SK-N-SH treated with all-trans-retinoic acid at 6 μM for 48 hours (cell line): ENCODE results near the gene GPRC5B.

ENCODE experiments used
- GLIS3 ChIP-seq: fragments of 250-450 bp; sonication (Bioruptor Pico); IDR thresholded peaks from 2 replicates; pipeline ENCODE4 v1.5.0; 2020; ENCODE audit warnings: mild to moderate bottlenecking, moderate library complexity
- SNAI2 ChIP-seq: fragments of 250-450 bp; sonication (Bioruptor Pico); IDR thresholded peaks from 2 replicates; pipeline ENCODE4 v1.5.0; 2020; ENCODE audit warnings: mild to moderate bottlenecking, moderate library complexity
- ZFP3 ChIP-seq: fragments of 250-450 bp; sonication (Bioruptor Pico); IDR thresholded peaks from 2 replicates; pipeline ENCODE4 v1.5.0; 2020; ENCODE audit warnings: mild to moderate bottlenecking, moderate library complexity
- ZFP30 ChIP-seq: fragments of 450-650 bp; formaldehyde crosslinking; IDR thresholded peaks from 2 replicates; pipeline ENCODE4 v1.5.0; 2022; ENCODE audit warnings: mild to moderate bottlenecking, moderate library complexity
- ZNF70 ChIP-seq: fragments of 450-650 bp; formaldehyde crosslinking; IDR thresholded peaks from 2 replicates; pipeline ENCODE4 v1.5.0; 2020; ENCODE audit warnings: mild to moderate bottlenecking, moderate library complexity
- TF ChIP-seq, protein P1 (sequence below): fragments of 250-450 bp; sonication (Bioruptor Pico); IDR thresholded peaks from 2 replicates; pipeline ENCODE4 v1.8.0; 2020; ENCODE audit warnings: mild to moderate bottlenecking, moderate library complexity, borderline replicate concordance
- TF ChIP-seq, protein P2 (sequence below): fragments of 250-450 bp; sonication (Bioruptor Pico); IDR thresholded peaks from 2 replicates; pipeline ENCODE4 v1.8.0; 2021; ENCODE audit warnings: low read depth, mild to moderate bottlenecking, moderate library complexity, borderline replicate concordance

GRCh38 chr16:19859603-19860002 lies 25.0 kb downstream of the GPRC5B start:
- TF ChIP-seq ZFP3 (CRISPR knock-in tag): no peak
- TF ChIP-seq, protein P1, sequence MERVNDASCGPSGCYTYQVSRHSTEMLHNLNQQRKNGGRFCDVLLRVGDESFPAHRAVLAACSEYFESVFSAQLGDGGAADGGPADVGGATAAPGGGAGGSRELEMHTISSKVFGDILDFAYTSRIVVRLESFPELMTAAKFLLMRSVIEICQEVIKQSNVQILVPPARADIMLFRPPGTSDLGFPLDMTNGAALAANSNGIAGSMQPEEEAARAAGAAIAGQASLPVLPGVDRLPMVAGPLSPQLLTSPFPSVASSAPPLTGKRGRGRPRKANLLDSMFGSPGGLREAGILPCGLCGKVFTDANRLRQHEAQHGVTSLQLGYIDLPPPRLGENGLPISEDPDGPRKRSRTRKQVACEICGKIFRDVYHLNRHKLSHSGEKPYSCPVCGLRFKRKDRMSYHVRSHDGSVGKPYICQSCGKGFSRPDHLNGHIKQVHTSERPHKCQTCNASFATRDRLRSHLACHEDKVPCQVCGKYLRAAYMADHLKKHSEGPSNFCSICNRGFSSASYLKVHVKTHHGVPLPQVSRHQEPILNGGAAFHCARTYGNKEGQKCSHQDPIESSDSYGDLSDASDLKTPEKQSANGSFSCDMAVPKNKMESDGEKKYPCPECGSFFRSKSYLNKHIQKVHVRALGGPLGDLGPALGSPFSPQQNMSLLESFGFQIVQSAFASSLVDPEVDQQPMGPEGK (CRISPR knock-in tag): no peak
- no peak for TF ChIP-seq ZFP30 (CRISPR knock-in tag)
- TF ChIP-seq, protein P2, sequence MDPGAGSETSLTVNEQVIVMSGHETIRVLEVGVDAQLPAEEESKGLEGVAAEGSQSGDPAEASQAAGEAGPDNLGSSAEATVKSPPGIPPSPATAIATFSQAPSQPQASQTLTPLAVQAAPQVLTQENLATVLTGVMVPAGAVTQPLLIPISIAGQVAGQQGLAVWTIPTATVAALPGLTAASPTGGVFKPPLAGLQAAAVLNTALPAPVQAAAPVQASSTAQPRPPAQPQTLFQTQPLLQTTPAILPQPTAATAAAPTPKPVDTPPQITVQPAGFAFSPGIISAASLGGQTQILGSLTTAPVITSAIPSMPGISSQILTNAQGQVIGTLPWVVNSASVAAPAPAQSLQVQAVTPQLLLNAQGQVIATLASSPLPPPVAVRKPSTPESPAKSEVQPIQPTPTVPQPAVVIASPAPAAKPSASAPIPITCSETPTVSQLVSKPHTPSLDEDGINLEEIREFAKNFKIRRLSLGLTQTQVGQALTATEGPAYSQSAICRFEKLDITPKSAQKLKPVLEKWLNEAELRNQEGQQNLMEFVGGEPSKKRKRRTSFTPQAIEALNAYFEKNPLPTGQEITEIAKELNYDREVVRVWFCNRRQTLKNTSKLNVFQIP (CRISPR knock-in tag): no peak
- no peak for TF ChIP-seq GLIS3
- no peak for TF ChIP-seq SNAI2 (CRISPR knock-in tag)
- TF ChIP-seq ZNF70: no peak
